AG20443 (cell line): Measurements from ENCODE around the gene VWA2.

Experiments
- DNase-seq: peaks from one replicate; pipeline ENCODE4 v3.0.0; 2012; ENCODE audit warnings: low spot score, mixed read lengths

Gene VWA2

GRCh38 chr10:114297136-114297705 lies 58.2 kb downstream of the VWA2 start:
- no peak for DNase-seq

GRCh38 chr10:114300036-114300645 lies 61.1 kb downstream of the VWA2 start:
- DNase-seq: no peak

GRCh38 chr10:114301177-114301576 lies 62.1 kb downstream of the VWA2 start:
- no peak for DNase-seq

GRCh38 chr10:114301951-114302710 lies 63.1 kb downstream of the VWA2 start:
- no peak for DNase-seq

- no peak for DNase-seq
Observed at GRCh38 chr10:114303556-114303955, 64.5 kb downstream of the VWA2 start.

GRCh38 chr10:114304017-114304570 lies 65.0 kb downstream of the VWA2 start:
- DNase-seq: peak; percentile 78

- DNase-seq: peak; percentile 56
Observed at GRCh38 chr10:114304571-114305421, 65.7 kb downstream of the VWA2 start.

- no peak for DNase-seq
Observed at GRCh38 chr10:114305521-114305925, 66.5 kb downstream of the VWA2 start.

- DNase-seq: peak; percentile 88
Observed at GRCh38 chr10:114306116-114306973, 67.3 kb downstream of the VWA2 start.

- no peak for DNase-seq
Observed at GRCh38 chr10:114307731-114308130, 68.7 kb downstream of the VWA2 start.

- DNase-seq: peak; percentile 69
Observed at GRCh38 chr10:114308531-114309363, 69.7 kb downstream of the VWA2 start.

GRCh38 chr10:114309364-114309651 lies 70.3 kb downstream of the VWA2 start:
- DNase-seq: no peak

- DNase-seq: no peak
Observed at GRCh38 chr10:114310346-114310745, 71.3 kb downstream of the VWA2 start.

GRCh38 chr10:114311023-114311422 lies 72.0 kb downstream of the VWA2 start:
- DNase-seq: no peak

GRCh38 chr10:114311496-114312209 lies 72.6 kb downstream of the VWA2 start:
- DNase-seq: no peak

- no peak for DNase-seq
Observed at GRCh38 chr10:114313139-114313538, 74.1 kb downstream of the VWA2 start.

GRCh38 chr10:114313866-114314265 lies 74.8 kb downstream of the VWA2 start:
- no peak for DNase-seq

GRCh38 chr10:114315566-114316420 lies 76.7 kb downstream of the VWA2 start:
- no peak for DNase-seq

- DNase-seq: no peak
Observed at GRCh38 chr10:114316744-114317143, 77.7 kb downstream of the VWA2 start.
